HG03457 (cell line): ENCODE results near the gene CAPN13.

Source experiments
- ATAC-seq: cut with Tn5 transposase; IDR thresholded peaks from one replicate; pipeline ENCODE4 v1.9.1; 2021; ENCODE audit warnings: moderate number of reproducible peaks; ENCODE audit not compliant: unreplicated experiment

The CAPN13 gene, protein sequence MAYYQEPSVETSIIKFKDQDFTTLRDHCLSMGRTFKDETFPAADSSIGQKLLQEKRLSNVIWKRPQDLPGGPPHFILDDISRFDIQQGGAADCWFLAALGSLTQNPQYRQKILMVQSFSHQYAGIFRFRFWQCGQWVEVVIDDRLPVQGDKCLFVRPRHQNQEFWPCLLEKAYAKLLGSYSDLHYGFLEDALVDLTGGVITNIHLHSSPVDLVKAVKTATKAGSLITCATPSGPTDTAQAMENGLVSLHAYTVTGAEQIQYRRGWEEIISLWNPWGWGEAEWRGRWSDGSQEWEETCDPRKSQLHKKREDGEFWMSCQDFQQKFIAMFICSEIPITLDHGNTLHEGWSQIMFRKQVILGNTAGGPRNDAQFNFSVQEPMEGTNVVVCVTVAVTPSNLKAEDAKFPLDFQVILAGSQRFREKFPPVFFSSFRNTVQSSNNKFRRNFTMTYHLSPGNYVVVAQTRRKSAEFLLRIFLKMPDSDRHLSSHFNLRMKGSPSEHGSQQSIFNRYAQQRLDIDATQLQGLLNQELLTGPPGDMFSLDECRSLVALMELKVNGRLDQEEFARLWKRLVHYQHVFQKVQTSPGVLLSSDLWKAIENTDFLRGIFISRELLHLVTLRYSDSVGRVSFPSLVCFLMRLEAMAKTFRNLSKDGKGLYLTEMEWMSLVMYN

DNA sequence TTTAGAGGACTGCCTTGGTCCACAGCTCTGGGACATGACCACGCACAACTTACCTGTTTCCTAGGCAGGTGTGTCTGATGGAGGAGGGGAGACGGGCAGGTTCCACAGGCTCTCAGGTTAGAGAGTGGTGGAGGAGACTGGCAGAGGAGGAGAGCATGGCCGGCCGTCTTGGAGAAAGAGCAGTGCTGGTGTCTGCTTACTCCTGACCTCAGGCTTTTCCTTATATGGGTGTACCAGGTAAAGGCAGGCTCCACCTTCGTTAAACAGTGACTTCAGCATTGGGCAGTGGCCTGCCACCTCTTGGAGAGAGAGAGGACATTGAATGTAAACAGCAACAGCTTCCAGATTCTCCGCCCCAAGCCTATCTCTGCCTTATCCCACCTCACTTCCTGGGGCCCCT is at the start of gene CAPN13:
Gene CAPN13, minus strand, starts transcription at position 198 of the 400 bp plus-strand sequence. CDS start 20,121 bp downstream, outside the sequence.
- no peak for ATAC-seq

DNA sequence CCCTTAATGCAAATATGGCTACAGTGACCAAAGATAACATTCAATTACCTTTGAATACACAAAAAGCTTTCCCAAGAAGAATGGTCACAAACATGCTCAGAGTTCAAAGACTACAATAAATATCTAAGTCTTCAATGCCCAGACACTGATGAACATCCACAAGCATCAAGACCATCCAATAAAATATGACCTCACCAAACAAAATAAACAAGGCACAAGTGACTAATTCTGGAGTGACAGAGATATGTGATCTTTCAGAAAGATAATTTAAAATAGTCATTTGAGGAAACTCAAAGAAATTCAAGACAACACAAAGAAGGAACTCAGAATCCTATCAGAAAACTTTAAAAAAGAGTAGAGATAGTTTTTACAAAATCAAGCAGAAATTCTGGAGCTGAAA is 40.6 kb upstream of the CAPN13 start:
- ATAC-seq, result no peak

DNA sequence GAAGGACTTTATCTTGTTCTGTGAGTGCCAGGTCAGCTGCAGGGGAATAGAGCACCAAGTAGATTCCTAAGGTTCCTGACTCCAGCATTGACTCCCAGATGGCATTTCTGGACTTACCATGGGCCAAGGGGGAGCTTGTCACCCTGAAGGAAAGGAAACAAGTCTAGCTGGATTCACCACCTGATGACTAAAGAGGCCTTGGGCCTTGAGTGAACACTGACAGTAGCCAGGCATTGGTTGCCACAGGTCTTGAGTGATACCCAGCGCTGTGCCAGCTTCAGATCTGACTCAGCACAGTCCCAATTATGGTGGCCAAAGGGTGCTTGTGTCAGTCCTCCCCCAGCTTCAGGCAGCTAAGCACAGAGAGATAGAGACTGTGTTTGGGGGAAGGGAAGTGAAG is 40.1 kb upstream of the CAPN13 start:
- no peak for ATAC-seq

DNA sequence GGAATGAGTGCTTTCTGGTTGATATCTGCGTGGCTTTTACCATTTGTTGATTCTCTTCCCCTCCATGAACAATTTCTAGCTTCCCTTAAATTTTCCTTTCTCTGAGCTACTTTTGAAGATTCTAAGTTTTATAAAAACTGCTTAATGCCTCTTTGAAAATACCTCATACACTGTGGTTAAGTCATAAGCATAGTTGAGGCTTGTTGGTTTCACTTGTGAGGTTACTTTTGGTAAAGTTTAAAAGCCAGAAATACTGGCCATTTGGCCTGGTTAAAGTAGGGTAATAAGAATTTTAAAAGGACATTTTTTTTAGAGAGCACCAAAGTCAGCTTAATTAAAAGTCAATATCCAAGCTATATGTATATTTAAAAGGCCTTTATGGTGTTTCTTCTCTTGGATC is 21.3 kb upstream of the CAPN13 start:
- no peak for ATAC-seq

DNA sequence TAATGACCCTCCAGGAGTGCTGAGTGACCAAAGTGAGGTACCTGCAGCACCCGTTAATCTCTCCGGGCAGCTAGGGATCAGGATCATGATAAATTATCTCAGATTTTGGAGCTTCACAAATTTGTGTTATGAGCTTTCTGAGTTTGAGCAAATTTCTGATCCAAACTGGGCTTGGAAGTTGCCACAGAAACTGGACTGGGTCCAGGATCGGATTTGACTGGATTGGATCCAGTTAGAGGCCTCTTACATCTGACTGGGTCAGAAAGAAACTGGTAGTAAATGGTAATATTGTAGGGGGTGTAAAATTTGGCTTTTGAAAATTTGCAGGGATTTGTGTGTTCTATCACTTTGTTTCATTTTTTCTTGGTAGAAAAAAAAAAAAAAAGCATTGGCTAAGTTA is 19.7 kb upstream of the CAPN13 start:
- no peak for ATAC-seq

DNA sequence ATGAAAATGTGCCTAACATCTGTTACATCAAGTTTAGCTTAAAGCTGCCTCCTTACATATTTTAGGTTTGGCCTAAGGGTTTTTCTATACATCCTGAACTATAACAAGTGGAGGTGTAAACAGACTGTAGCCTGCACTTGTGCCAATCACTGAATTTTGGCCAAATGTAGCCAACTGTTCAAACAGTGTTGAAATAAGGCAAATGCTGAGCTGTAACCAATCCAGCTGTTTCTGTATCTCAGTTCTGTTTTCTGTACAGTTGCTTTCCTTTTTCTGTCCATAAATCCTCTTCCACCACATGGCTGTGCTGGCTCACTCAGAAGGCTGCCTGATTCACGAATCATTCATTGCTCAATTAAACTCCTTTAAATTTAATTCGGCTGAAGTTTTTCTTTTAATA is 19.2 kb upstream of the CAPN13 start:
- no peak for ATAC-seq

DNA sequence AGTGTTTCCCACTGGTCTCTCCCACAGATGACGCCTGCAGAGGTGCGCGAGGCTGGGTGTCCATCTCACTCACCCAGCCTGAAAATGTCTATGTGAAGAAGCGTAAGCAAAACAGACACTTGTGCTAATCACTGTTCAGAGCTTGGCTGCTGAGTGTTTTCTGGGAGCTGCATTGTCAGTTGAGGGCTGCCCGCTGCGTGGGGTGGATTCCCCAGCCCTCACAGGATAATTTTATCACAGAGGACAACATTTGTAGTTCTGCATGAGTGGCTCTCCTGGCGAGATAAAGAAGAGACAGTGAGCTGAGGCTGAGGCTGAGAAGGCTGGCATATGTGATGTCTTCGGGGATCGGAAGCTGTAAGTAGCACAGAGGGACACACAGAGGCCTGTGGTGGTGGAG is 16.2 kb upstream of the CAPN13 start:
- ATAC-seq, result no peak

DNA sequence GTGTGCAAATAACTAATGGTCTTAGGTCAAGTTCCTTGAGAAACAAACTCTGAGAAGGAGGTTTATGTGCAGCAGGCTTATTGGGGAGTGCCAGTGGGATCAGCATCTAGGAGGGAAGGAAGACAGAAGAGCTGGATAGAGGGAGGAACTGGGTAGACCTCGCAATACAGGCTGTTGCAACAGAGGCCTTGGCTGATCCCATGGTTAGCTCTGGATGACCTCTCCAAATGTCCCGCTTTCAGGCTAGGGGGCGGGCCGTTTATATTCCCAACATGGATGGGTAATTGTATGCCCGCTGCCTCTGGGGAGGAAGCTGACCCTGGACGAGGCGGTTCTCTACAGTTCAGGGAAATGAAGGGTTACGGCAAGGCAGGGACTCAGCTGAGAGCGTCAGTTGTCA is 14.7 kb upstream of the CAPN13 start:
- no peak for ATAC-seq

DNA sequence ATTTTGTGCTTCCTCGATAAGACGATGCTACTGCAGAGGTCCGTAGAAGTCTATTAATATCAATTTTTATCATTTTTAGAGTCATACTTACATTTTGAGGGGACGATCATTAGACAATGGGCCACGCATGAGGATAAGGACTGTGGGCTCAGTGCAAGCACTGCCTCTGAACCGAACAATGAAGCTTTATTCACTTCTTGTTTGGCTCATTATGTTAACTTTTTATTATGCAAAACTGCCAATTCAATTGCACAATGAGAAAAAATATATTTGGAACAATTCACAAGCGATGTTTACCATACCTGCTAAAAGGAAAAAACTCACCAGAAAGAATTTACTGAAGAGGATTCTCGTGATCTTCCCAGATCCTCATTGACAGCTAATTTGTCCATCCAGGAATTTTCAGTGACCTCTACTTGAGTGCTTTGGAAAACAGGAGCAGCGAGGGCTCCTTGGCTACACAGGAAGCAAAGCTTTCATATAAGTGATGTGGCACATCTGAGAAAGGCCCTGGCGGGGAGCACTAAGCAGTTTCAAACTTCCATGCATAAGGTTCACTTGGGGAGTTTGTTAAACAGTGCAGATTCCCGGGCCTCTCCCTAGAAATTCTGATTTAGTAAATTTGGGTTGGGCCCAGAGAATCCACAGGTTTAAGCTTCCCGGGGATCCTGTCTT is 13.3 kb upstream of the CAPN13 start:
- no peak for ATAC-seq

DNA sequence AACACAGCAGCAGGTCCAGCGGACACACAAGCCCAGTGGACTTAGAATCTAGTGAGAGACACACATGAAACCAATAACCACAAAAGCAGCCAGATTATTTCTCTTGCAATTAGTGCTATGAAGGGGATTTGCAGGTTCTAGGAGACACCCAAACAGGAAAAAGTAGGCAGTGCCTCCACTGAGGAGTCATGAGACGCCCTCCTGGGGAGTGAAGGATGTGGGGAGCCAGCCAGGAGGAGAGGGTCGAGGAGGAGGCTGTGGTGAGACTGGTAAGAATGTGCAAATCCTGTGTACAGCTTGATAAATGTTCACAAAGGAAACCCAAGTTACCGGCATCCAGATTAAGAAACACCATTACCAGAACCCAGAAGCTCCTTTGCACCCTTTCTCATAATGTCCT is 2.7 kb upstream of the CAPN13 start:
- no peak for ATAC-seq

DNA sequence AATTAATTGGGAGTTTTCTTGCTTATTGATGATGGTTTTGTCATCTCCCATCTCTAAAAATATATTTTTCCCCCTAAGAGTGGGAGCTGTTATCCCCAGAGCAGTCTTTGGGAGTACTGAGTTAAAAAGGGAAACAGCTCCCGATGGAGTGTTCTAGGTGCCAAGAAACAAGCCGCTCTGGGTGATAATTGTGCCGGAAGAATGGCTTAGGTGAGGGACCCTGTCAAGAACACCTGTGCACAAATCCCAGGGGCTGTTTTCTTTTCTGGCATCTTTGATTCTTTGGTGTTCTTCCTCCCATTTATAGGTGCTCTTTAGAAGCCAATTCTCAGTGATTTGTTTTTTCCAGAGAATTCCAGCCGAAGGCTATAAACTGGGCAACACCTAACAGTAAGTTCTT is 1.4 kb upstream of the CAPN13 start:
- no peak for ATAC-seq

DNA sequence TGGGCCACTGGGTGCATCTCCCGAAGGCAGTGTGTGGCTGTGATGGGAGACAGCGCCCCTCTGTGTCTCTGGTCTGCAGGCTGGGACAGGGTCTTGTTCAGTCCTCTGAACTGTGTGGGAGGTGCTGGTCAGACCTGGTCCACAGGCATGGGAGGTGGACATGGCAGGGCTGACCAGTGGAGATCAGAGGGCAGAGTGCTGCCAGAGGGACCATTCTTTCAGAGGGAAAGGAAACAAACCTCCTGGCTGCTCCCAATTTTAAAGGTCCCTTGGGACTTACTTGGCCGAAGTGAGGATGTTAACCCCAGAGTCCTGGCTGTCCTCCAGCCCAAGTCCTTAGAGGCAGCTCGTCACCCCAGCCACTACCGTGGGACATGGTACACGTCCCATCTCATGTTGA is 4.0 kb downstream of the CAPN13 start:
- ATAC-seq, result no peak

DNA sequence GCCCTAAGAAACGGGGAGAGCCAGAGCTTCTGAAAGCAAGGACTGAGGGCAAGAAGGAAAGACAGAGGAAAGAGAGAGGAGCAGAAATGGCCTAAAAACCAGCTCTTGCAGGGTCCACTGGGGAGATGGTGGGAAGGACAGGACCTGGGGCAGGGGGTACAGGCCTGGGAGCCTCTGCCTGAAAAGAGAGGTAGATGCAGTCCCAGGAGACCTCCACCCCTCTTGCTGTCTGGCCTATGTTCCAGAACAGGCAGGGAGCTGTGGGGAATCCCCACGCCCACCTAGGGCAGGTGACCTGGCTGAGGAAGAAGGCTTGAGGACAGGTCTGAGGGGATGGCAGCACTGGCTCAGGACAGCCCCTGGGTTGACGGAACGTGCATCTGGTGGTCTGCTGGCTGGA is 4.6 kb downstream of the CAPN13 start:
- no peak for ATAC-seq

DNA sequence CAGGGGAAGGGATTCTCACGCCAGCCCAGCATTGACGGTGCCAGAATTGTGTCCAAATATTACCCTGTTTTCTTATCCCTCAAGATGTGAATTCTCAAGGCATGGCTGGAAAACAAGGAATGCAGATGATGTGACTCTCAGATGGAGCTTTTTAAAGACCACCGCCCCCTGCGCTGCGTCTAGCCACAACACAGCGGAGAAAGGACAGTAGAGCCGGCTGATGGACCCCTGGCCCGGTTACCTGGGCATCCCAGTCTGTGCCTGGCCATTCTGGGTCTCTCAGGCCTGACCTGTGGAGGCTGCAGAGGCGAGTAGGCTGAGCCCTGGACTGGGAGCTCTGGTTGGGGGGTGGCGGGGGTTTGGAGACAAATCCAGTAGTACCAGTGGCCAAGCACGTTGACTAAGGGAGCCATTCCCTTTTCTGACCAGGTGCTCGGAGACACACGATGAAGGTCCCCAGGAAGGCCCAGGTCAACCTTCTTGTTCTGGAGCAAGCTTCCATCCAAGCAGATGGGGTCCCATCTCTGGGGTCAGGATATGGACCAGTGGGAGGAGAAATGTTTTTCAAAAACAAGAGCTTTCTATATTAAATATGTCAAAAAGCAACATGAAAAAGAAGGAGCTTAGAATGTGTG is 5.3 kb downstream of the CAPN13 start:
- no peak for ATAC-seq

DNA sequence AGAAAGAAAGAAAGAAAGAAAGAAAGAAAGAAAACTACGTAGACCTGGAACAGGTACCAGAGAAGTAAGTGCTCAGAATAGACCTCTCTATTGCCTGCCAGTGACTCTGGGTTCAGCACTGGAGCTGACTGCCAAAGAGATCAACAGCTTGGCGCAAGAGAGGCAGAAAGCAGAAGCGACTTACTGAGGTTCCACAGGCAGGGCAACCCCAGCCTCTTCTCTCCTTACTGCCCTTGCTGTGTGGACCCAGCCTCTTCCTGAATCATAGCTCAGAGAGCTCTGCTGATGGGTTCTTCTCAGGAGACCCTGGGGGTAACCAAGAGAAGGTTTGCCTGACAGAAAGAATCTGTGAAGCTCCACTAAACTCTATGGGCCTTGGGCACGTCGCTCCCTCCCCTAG is 7.1 kb downstream of the CAPN13 start:
- ATAC-seq, result no peak

DNA sequence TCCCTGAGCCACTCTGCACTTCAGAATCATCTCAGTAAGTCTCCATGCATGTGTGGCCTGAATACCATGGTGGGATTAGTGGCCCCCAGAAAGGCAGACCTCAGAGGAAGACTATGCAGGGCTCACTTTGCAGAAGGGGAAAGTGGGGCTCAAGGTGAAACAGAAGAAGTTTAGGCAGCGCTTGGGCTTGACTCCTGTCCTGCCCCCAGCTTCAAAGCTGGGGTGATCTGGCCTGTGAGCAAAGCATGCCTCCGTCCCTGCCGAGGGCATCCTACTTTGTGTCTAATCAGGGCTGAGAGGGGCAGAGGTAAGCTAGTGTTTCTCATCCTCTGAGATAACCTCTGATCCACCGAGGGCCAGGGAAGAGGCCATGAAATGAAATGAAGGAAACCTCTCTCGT is 7.9 kb downstream of the CAPN13 start:
- ATAC-seq, result no peak

DNA sequence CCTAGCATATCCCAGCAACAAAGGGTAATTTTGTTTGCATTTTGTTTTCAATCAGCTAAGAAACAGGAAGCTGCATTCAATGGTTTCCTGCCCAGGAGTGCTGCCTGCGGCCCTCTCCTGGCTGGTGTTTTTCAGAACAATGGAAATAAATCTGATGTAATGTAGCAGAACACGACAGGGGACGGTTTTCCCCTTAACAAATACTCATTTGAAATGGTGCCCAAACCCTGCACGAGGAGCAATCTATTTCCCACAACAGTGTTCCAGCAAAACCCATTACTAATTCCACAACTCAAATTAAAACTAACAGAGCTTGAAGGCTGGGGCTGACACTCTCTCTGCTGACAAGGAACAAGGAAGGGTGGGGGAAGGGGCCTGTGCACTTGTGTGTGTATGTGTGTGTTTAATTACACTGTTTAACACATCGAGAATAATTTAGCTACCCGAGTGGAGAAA is 8.7 kb downstream of the CAPN13 start:
- no peak for ATAC-seq

DNA sequence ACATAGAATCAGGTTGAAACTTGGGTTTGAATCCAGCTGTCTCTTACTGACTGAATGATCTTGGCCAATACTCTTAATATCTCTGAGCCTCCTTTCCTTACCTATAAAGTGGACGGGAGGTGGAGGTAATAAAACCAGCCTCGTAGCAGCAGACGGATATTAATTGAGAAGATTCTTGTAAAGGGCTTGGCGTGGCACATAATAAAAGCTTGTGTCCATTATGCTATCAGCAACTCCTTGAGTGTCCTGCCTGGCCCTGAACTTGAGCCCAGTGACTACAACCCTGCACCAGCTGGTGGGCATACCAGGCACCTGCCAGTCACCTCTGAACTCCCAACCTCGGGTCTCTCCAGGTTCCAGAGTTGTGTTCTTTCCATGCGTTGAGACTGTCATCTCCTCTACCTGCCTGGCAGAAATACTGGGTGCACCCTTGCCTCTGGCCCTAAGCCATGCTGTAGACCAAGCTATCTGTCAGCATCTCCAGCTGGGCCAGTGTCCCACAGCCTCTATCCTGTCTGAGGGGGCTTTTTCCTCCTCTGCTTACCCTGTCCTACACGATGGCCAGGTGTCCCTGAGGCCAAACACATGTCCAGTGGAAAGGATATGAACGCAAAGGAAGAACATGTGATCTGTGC is 9.7 kb downstream of the CAPN13 start:
- ATAC-seq, result no peak

DNA sequence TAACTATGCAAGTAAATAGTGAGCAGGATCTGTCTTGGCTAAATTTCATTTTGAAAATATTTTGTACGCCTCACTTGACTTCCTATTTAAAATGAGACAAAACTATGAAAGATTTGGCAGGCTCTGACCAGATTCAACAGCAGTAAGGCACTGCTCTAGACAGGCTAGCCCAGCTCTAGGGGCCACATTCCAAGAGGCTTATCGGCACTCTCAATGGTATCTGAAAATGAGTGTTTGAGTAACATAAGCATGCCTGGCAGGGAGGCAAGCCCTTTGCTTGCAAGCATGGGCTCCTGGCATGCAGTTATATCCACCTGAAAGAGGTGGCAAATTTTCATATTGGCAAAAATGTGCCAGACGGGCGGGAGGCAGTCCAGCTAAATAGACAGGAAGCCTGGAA is 10.5 kb downstream of the CAPN13 start:
- ATAC-seq, result no peak

DNA sequence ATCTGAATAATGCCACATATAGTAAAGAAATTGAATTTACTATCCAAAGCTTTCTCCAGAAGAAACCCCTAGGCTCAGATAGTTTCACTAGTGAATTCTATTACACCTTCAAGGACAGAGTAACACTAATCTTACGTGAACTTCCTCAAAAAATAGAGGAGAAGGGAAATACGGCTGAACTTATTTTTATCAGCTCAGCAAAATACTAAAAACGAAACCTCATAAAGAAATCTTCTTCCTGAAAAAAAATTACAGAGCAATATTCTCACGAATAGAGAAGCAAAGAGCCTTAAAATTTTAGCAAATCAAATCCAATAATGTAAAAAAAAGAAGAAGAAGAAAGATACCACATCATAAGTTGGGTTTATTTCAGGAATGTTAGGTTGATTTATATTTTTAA is 14.7 kb downstream of the CAPN13 start:
- no peak for ATAC-seq

DNA sequence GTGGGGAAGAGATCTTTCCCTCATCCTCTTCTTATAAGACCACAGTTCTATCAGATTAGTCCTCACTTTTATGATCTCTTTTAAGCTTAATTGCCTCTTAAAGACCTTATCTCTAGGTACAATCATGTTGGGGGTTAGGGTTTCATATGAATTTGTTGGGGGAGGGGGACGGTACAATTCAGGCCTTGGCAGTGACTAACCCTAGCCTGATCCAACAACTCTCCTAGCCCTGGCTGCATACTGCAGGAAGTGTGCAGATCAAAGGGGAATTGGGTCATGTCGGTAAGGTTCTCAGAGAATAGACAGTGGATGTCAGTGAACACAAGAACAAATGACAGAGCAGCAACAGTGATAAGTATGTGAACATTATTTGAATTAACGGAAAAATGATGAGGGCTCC is 16.4 kb downstream of the CAPN13 start:
- ATAC-seq, result no peak
